GM19328 (cell line): ENCODE results near the gene SMIM14.
"Not testable (repeated sequence)": the region's sequence is repeated elsewhere in the genome, so short reads cannot be mapped to it uniquely, and the experiment has no call there.

Experiments
- ATAC-seq: cut with Tn5 transposase; IDR thresholded peaks from one replicate; pipeline ENCODE4 v1.9.1; 2021; ENCODE audit warnings: mild to moderate bottlenecking, moderate library complexity; ENCODE audit not compliant: unreplicated experiment

SMIM14 gene

DNA sequence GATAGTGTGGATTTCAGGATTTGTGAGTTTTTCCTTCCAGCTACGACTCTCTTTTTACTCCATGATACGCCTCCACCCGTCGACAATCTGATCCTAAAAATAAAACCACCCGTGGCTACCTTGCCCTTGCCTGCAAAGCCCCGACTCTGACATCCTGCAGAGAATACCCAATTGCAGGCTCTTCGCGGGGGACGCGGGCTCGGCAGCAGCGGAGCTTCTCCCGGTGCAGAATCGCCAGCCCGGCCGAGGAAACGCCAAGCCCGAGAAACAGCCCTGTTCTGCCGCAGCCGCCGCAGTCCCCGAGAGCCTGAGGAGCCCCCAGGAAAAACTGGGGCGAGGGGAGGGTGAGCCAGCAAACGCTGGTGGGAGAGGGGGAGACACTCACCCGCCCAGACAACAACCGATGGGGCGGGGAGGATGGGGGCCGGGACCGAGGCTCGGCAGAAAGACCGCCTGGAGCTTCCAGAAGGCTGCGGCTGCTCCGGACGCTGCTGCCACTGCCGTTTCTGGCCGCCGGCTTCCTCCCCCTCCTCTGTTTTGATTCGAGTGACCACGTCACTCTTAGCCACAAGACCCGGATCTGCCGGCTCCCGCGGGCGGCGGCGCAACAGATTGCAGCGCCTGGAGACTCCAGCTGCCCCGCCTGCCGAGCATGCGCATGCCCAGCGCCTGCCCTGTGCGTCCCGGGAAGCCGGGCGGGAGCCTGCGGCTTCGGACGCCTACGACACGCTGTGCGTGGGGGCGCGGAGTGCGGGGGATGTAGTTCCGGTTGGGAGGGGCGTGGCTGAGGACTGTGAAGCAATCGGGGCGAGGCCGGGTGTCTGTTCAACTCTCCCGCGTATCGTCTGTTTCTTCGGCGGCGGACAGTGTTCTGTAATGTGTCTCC lies at the start of gene SMIM14:
TSS of gene SMIM14 (minus strand) at position 512 of the 886 bp plus-strand sequence. CDS start 33,720 bp downstream, outside the sequence.
- peak; percentile 68 for ATAC-seq

DNA sequence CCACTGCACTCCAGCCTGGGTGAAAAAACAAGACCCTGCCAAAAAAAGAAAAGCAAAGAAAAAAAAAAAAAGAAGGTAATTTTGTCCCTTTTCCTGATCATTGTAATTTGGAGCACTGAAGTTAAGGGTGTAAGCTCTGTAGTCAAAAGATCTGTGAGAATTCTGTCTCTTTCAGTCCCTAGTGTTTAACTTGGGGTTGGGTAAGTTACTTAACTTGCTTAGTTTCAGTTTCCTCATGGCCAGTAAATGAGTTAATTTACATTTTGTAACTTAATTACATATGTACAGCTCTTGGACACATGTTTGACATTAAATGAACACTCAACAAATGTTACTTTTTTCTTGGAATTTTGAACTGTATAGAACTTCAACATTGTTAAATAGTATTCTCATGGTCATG lies 48.3 kb upstream of the SMIM14 start:
- ATAC-seq, result no peak

DNA sequence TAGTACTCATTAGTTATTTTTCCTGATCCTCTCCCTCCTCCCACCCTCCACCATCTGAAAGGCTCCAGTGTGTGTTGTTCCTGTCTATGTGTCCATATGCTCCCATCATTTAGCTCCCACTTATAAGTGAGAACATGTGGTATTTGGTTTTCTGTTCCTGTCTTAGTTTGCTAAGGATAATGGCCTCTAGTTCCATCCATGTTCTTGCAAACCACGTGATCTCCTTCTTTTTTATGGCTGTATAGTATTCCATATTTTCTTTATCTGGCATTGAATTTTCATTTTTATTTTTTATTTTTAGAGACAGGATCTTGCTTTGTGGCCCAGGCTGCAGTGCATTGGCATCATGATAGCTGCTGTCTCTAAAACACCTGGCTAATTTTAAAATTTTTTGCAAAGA lies 47.3 kb upstream of the SMIM14 start:
- no peak for ATAC-seq

DNA sequence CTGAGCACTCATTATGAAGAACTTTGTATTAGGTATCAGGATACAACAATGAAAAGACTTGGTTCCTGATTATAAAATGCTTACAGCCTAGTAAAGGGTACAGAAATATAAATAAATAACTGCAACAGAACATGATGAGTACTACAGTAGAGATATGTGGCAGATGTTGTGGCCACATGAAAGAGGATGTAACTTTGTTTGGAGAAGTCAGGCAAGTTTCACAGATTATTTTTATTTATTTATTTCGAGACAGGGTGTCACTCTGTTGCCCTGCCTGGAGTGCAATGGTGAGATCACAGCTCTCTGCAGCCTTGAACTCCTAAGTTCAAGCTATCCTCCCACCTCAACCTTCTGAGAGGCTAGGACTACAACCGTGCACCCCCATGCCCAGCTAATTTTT lies 43.5 kb upstream of the SMIM14 start:
- peak; percentile 84 for ATAC-seq

DNA sequence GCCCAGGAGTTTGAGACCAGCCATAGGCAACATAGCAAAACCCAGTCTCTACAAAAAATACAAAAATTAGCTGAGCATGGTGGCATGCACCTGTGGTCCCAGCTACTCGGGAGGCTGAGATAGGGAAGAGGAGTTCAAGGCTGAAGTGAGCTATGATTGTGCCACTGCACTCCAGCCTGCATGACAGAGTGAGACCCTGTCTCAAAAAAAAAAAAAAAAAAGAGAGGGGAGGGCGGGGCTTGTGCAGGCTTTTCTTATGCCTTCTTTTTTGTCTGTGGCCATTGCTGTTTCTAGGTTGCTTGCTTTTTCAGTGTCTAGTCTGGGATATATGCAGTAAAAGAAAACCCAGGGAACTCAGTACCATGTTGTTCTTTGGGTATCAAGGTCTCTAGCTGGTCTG lies 42.3 kb upstream of the SMIM14 start:
- not testable (repeated sequence) for ATAC-seq

DNA sequence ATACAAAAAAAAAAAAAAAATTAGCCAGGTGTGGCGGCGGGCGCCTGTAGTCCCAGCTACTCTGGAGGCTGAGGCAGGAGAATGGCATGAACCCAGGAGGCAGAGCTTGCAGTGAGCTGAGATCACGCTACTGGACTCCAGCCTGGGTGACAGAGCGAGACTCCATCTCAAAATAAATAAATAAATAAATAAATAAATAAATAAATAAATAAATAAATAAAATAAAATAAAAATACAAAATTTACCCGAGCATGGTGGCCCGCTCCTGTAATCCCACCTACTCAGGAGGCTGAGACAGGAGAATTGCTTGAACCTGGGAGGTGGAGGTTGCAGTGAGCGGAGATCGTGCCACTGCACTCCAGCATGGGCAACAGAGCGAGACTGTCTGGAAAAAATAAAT lies 37.0 kb upstream of the SMIM14 start:
- not testable (repeated sequence) for ATAC-seq

DNA sequence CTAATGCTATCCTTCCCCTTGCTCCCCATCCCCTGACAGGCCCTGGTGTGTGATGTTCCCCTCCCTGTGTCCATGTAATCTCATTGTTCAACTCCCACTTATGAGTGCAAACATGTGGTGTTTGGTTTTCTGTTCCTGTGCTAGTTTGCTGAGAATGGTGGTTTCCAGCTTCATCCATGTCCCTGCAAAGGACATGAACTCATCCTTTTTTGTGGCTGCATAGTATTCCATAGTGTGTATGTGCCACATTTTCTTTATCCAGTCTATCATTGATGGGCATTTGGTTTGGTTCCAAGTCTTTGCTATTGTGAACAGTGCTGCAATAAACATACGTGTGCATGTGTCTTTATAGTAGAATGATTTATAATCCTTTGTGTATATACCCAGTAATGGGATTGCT lies 31.6 kb upstream of the SMIM14 start:
- not testable (repeated sequence) for ATAC-seq

DNA sequence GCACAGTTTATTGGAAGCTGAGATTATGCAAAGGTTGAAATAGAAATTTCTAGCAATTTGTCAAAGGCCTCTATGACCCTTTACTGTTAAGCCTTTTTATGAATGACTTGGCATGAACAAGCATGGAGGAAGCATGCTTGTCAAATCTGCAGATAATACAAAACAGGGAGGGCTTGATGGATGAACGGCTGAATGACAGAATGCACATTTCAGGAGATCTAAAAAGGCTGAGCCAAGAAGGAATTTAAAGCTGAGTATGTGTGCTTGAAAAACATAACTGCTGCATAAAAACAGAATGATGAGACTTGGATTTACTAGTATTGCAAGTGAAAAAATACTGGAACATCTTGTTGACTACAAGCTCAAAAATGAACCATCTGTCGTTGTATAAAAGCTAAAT lies 30.2 kb upstream of the SMIM14 start:
- ATAC-seq, result no peak

DNA sequence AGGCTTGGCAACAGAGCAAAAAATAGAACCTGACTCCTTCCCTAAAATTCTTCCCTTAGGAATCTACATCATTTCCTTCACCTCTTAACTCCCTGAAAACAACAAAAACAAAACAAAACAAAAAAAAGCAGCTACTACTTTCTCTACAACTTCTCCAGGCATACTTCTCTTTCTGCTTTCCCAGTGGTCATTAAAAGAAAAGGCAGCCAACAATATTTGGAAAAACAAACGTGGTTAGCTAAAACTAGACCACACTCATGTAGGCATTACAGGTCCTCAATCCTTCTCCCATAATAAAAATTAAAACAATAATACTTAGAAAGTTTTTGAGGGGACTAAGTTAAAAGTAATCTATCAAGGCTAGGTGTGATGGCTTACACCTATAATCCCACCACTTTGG lies 29.0 kb upstream of the SMIM14 start:
- ATAC-seq, result no peak

DNA sequence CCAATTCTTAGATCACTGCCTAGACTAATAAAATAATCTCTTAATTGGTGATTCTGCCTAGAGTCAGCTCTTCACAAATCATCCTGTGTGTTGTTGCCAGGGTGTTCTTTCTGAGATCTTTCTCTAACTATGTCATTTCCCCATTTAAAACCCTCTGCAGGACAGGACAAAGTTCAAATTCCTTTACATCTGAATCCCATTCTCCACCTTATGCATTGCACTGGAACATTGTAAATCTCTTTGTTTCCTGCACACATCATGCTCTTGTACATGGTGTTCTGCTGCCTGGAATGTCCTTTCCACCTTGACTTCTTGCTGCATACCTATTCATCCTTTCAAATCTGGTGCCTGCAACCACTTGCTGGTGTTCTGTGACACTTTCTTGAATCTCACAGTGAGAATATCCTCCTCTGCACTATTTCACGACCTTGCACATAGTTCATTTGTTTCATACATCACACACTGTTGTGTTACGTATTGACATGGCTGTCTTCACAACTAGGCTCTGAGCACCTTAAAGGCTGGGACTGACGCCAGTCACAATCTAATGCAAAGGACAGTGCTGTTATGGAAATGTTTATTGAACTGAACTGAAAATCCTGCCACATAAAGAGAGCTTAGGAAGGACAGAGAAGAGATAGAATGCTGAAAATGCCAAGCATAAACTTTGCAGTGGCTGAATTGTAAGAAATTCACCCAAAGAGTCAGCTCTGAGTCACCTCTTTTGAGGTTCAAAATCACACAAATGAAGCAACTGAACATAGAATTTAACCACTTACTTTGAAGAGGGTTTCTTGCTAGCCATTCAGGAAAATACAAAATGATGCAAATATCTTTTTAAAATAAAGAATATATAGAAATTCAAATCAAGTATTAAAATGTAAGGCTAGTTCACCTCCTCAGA lies 26.4 kb upstream of the SMIM14 start:
- ATAC-seq, result no peak

DNA sequence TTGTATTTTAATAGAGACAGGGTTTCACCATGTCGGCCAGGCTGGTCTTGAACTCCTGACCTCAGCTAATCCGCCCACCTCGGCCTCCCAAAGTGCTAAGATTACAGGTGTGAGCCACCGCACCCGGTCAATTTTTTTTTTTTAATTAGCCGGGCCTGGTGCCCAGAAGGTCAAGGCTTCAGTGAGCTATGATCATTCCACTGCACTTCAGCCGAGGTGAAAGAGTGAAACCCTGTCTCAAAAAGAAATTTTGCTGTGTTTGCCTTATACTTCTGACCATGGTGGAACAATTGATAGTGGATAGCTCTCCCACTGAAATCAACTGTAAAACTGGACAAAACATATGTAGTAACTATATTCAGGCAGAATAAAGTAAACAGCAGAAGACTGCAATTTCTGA lies 24.0 kb upstream of the SMIM14 start:
- no peak for ATAC-seq

DNA sequence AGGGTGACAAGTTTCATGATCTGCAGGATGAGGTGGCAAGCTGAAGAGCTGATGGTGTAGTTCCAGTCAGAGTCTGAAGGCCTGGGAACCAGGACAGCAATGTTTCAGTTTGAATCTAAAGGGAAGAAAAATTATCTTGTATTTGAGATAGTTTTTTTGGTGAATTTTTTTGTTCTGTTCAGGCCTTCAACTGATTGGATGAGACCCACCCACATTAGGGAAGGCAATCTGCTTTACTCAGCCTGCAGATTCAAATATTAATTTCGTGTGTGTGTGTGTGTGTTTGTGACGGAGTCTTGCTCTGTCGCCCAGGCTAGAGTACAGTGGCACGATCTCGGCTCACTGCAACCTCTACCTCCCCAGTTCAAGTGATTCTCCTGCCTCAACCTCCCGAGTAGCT lies 22.1 kb upstream of the SMIM14 start:
- no peak for ATAC-seq

DNA sequence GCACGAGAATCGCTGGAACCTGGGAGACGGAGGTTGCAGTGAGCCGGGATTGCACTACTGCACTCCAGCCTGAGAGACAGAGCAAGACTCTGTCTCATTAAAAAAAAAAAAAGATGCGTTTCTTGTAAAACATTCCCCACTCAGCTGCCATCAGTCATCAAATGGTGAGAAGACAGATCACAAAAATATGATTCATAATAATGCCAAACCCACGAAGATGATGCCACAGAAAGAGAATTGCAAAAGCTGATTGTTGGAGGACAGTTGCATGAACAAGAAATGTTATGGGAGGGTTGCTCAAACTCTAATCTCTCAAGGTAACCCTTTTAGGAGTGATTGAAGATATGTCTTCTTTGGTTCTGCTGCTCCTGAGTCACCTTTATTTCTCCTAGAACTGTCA lies 21.4 kb upstream of the SMIM14 start:
- no peak for ATAC-seq

DNA sequence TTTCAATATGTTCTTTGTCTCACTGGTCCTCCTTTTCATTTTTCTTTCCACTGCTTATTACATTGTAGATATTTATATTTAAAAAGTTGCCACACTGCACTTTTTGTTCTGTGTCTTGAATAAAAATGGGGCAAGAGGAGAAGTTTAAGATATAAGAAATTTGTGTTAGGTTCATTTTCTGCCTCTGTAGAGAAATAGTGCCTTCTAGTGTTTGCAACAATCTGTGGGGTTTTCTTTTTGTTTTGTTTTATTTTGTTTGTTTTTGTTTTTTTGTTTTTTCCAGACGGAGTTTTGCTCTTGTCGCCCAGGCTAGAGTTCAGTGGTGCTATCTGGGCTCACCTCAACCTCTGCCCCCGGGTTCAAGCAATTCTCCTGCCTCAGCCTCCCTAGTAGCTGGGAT lies 20.1 kb upstream of the SMIM14 start:
- no peak for ATAC-seq

DNA sequence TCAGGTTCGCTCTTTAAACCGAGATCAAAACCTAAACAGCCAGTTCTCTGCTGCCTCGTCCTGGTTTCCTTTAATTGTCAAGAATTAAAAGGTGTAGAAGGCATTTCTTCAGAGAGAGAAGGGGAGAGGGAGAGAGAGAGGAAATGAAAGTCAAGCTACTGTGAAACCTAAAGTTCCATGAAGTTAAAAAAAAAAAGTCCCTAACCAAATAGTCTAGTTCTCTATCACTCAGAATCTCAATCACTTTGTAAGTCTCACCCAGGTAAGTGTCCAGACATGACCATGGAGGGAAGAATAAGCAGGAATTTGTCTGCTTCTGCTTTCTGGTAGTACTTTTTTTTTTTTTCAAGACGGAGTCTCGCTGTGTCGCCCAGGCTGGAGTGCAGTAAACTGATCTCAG lies 18.8 kb upstream of the SMIM14 start:
- peak; percentile 79 for ATAC-seq

DNA sequence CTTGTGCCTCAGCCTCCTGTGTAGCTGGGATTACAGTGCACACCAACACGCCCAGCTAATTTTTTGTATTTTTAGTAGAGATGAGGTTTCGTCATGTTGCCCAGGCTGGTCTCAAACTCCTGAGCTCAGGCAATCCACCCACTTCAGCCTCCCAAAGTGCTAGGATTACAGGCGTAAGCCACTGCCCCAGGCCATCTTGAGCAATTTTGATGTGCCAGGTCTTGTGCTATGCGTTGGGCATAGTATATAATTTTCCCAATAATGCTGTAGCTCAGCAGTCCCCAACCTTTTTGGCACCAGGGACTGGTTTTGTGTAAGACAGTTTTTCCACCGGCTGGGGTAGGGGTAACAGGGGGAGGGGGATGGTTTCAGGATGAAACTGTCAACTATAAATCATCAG lies 18.0 kb upstream of the SMIM14 start:
- not testable (repeated sequence) for ATAC-seq

DNA sequence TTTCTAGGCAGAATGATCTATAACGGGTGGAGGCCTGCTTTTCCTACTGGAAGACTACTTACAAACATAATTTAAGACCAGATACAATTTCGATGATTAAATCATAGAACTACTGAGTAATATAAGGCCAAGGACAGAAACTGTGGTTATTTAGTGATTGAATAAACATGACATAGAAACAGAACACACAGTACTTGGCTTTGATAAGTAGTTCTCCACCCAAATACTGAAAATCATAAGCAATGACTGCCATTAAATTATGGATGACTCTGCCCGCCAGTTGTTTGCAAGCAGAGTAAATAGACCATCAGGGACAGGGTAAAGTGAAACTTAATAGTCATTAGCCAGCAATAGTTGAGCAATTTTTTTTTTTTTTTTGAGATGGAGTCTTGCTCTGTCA lies 17.2 kb upstream of the SMIM14 start:
- no peak for ATAC-seq

DNA sequence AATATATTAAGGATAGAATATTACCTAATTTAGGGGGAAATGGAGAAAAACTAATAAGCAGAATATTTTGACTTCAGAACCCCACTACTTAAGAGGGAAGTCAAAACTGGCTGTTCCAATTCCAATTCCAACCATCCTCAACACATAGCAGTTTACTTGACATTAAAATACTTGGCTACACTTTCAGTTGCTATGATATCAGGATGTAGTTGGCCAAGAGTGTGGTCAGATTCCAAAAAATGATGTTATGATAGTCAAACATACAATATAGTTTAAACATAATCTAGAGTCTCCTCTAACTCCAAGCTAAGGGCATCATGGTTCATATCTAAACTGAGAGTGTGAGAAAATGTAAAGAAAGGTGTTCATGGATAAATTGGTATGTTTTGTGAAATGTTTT lies 16.5 kb upstream of the SMIM14 start:
- no peak for ATAC-seq

DNA sequence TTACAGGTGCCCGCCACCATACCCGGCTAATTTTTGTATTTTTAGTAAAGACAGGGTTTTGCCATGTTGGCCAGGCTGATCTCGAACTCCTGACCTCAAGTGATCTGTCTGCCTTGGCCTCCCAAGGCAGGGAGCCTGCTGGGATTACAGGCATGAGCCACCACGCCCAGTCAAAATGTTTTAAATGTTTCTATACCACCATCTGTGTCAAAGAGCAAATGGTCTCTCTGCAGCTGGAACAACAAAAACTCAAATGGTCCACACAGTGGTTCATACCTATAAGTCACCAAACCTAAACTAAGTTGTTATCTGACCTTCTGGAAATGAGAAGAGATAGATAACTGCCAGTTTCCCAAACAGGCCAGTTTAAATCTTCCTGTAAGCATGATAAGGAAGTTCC lies 12.9 kb upstream of the SMIM14 start:
- not testable (repeated sequence) for ATAC-seq

DNA sequence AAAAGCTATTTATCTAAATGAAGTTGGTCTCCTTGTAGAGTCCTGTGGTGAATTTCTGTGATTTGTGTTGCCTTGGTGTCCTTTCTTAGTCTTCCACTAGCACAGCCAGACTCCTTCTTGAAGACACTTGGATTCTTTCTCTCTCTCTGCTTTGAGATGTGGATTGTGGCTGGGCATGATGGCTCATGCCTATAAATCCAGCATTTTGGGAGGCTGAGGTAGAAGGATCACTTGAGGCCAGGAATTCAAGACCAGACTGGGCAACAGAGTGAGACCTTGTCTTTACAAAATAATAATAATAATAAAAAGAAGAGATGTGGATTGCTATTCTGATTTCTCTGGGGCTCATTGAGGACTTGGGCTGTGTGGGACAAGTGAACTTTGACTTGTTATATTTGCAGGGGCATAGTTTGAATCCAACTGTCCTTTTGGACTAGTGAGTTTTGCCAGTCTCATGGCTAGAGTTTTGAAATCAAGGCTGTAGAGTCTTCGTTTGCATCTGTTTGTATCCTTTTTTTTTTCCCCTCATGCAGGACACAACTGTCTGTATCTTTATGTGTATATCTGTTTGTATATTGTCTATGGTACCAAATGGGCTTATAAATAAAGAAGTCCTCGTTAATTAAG lies 11.1 kb upstream of the SMIM14 start:
- ATAC-seq, result no peak

DNA sequence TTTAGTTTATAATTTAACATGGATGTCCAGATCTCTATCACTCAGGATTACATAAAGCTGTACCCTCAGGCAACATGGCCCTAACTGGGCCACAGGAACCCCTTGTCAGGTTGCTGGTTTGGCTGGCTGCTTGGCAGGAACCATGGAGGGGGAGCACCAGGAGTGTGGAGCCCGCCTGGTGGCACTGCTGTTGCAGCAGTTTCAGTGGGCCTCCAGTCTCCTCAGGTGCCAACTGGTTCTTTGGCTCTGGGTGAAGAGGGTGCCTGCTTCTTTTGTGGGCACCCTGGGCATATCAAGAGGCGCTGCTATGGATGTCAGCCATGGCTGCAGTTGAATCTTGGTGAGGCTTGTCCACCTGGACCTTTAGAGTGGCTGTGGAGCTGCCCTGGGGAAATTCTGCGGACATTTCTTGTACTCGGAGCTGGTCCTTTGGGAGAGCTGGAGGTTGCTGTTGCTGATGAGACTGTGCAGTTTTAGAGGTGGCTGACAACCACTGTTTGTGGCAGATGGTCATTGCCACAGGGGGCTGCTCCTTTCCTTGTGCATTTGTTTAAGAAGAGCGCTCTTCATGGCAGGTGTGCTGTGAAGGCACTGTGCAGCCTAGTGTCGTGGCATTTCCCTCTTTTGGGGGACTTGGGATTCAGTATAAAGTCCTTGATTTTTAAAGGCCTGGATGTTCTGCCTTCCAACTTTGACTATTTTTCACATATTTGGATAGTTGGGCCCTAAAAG lies 10.3 kb upstream of the SMIM14 start:
- no peak for ATAC-seq
